Suprapubic skin (tissue), 4 donors: Measurements from ENCODE around the gene JPH2. TPM values are rescaled to one million over a fixed set of nuclear protein-coding genes. Genes with fewer than 3 reads are reported as not detected.

Experiments used
- DNase-seq, 2 donors: peaks; one replicate each; pipeline ENCODE4 v3.0.0-alpha.2; 2019; ENCODE audit warnings: low spot score in 2 of 2
- H3K27ac ChIP-seq: fragments of 200-600 bp; sonication (generic); one replicate; pipeline ENCODE4 v1.5.1; 2019
- H3K27me3 ChIP-seq: fragments of 200-600 bp; sonication (generic); one replicate; pipeline ENCODE4 v1.5.1; 2019
- H3K36me3 ChIP-seq: fragments of 200-600 bp; sonication (generic); one replicate; pipeline ENCODE4 v1.5.1; 2019
- H3K4me1 ChIP-seq: fragments of 200-600 bp; sonication (generic); one replicate; pipeline ENCODE4 v1.5.1; 2019
- H3K4me3 ChIP-seq: fragments of 200-600 bp; sonication (generic); one replicate; pipeline ENCODE4 v1.5.1; 2019; ENCODE audit warnings: mild to moderate bottlenecking
- H3K9me3 ChIP-seq: fragments of 200-600 bp; sonication (generic); one replicate; pipeline ENCODE4 v1.5.1; 2019
- CTCF ChIP-seq, 2 donors: fragments of 200-600 bp in 1 of 2; fragments of 450-650 bp in 1 of 2; sonication (generic) in 1 of 2; IDR thresholded peaks; one replicate each; pipeline ENCODE4 v1.5.1; 2016 to 2019; ENCODE audit warnings: antibody characterized with exemption in 2 of 2, mild to moderate bottlenecking in 1 of 2, moderate library complexity in 1 of 2
- EP300 ChIP-seq: sonication (generic); formaldehyde crosslinking; IDR thresholded peaks from one replicate; pipeline ENCODE4 v1.6.1; 2017; ENCODE audit warnings: antibody characterized with exemption
- POLR2A ChIP-seq, 2 donors: fragments of 450-650 bp; IDR thresholded peaks; one replicate each; pipeline ENCODE4 v1.6.1; 2017; ENCODE audit warnings: antibody characterized with exemption in 2 of 2, mild to moderate bottlenecking in 2 of 2, moderate library complexity in 2 of 2
- POLR2AphosphoS5 ChIP-seq, 3 donors: sonication (generic); formaldehyde crosslinking; IDR thresholded peaks; one replicate each; pipeline ENCODE4 v1.6.1; 2017; ENCODE audit warnings: antibody characterized with exemption in 3 of 3
- WGBS: methylation state at CpG from one replicate; pipeline ENCODE4 v1.1.5; 2018; 5-methylcytosine and 5-hydroxymethylcytosine counted together
- total RNA-seq, 4 donors: library from RNA; depleted of rRNA; stranded (reverse); fragments of >200 nt; gene quantifications; one replicate each; pipeline ENCODE4 v1.1.0, GENCODE V29; 2016

JPH2 gene
- total RNA-seq, 4 donors from 2014 or later, result 3.8 to 5.0 (median 4.5) TPM

- H3K27me3 ChIP-seq, result no peaks in the 10 kb centered on the region
- WGBS, result 62% methylated on average over 7 of the region's 7 CpGs
- H3K4me1 ChIP-seq, result no peaks in the 10 kb centered on the region
- H3K4me3 ChIP-seq, result no peak overlapping the region
- no peaks in the 10 kb centered on the region for H3K9me3 ChIP-seq
- TF ChIP-seq POLR2A (IDR thresholded peaks at IDR 0.05), result no peak
- no peak for TF ChIP-seq CTCF (IDR thresholded peaks at IDR 0.05)
- no peak for TF ChIP-seq POLR2AphosphoS5 (IDR thresholded peaks at IDR 0.05)
- no peak for TF ChIP-seq EP300
- H3K36me3 ChIP-seq, result no peaks in the 10 kb centered on the region
- no peak for DNase-seq
- H3K27ac ChIP-seq, result no peak overlapping the region
Observed at GRCh38 chr20:44222633-44223368, 35.8 kb upstream of the JPH2 start.

- WGBS, result 97% methylated on average over 2 of the region's 5 CpGs
- Histone ChIP-seq H3K4me1 (no peaks in the 10 kb centered on the region), H3K27me3 (no peaks in the 10 kb centered on the region), H3K36me3 (no peaks in the 10 kb centered on the region), H3K4me3 (no peak overlapping the region), H3K27ac (no peak overlapping the region), H3K9me3 (no peaks in the 10 kb centered on the region)
- no peak for DNase-seq
- TF ChIP-seq EP300 (no peak), POLR2AphosphoS5 (IDR thresholded peaks at IDR 0.05) (no peak), POLR2A (IDR thresholded peaks at IDR 0.05) (no peak), CTCF (IDR thresholded peaks at IDR 0.05) (no peak)
Observed at GRCh38 chr20:44222027-44222426, 35.0 kb upstream of the JPH2 start.

- 89% methylated on average over 3 of the region's 3 CpGs for WGBS
- Histone ChIP-seq H3K36me3 (no peaks in the 10 kb centered on the region), H3K4me1 (no peaks in the 10 kb centered on the region), H3K9me3 (no peaks in the 10 kb centered on the region), H3K27me3 (no peaks in the 10 kb centered on the region), H3K4me3 (no peak overlapping the region), H3K27ac (no peak overlapping the region)
- DNase-seq, result no peak
- no peak for TF ChIP-seq POLR2A (IDR thresholded peaks at IDR 0.05)
- TF ChIP-seq POLR2AphosphoS5 (IDR thresholded peaks at IDR 0.05), result no peak
- no peak for TF ChIP-seq CTCF (IDR thresholded peaks at IDR 0.05)
- no peak for TF ChIP-seq EP300
Observed at GRCh38 chr20:44221368-44221954, 34.5 kb upstream of the JPH2 start.

GRCh38 chr20:44219791-44220190 lies 32.8 kb upstream of the JPH2 start:
- TF ChIP-seq POLR2AphosphoS5 (IDR thresholded peaks at IDR 0.05) (no peak), CTCF (IDR thresholded peaks at IDR 0.05) (no peak), EP300 (no peak), POLR2A (IDR thresholded peaks at IDR 0.05) (no peak)
- 68% methylated on average over 6 of the region's 6 CpGs for WGBS

GRCh38 chr20:44219170-44219730 lies 32.3 kb upstream of the JPH2 start:
- Histone ChIP-seq H3K9me3 (no peaks in the 10 kb centered on the region), H3K4me3 (no peak overlapping the region), H3K36me3 (no peaks in the 10 kb centered on the region), H3K27me3 (no peaks in the 10 kb centered on the region), H3K27ac (no peak overlapping the region), H3K4me1 (peaks cover 3% of the 10 kb centered on the region)
- no peak for DNase-seq
- 73% methylated on average over 5 of the region's 5 CpGs for WGBS
- TF ChIP-seq EP300 (no peak), POLR2A (IDR thresholded peaks at IDR 0.05) (no peak), CTCF (IDR thresholded peaks at IDR 0.05) (no peak), POLR2AphosphoS5 (IDR thresholded peaks at IDR 0.05) (no peak)

More at GRCh38 chr20:44219791-44220190, 32.8 kb upstream of the JPH2 start:
- Histone ChIP-seq H3K9me3 (no peaks in the 10 kb centered on the region), H3K27me3 (no peaks in the 10 kb centered on the region), H3K36me3 (no peaks in the 10 kb centered on the region), H3K4me3 (no peak overlapping the region), H3K4me1 (peaks cover 3% of the 10 kb centered on the region), H3K27ac (no peak overlapping the region)
- DNase-seq, result no peak
